ENCODE measurements around the gene SUCNR1.
"Not testable (repeated sequence)": the region's sequence is repeated elsewhere in the genome, so short reads cannot be mapped to it uniquely, and the experiment has no call there.

Gene SUCNR1

GRCh38 chr3:151900884-151901643 lies 27.6 kb downstream of the SUCNR1 start:
- no peak for DNase-seq (ENCODE audit: low spot score)

GRCh38 chr3:151901644-151902285 lies 28.3 kb downstream of the SUCNR1 start:
- DNase-seq (ENCODE audit: low spot score): no peak

GRCh38 chr3:151903501-151903991 lies 30.1 kb downstream of the SUCNR1 start:
- no peak for DNase-seq (ENCODE audit: low spot score)

- DNase-seq (ENCODE audit: low spot score): no peak
Measured at GRCh38 chr3:151905647-151906046, 32.2 kb downstream of the SUCNR1 start.

DNA sequence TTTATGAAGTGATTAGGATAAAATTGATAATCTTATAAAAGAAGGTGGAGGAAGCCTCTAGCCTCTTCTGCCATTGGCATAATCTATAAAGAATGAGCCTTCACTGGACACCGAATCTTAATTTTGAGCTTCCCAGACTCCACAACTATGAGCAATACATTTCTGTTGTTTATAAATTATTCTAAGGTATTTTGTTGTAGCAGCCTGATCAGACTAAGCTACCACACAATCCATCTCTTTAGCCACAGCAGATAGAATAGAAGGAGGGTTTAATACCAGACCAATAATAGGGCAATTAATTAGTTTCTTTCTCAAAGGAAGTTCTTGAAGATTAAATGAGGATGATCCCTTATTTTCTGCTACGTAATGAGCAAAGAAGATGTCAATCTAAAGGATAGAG lies 33.3 kb downstream of the SUCNR1 start:
- DNase-seq (ENCODE audit: low spot score): no peak

DNA sequence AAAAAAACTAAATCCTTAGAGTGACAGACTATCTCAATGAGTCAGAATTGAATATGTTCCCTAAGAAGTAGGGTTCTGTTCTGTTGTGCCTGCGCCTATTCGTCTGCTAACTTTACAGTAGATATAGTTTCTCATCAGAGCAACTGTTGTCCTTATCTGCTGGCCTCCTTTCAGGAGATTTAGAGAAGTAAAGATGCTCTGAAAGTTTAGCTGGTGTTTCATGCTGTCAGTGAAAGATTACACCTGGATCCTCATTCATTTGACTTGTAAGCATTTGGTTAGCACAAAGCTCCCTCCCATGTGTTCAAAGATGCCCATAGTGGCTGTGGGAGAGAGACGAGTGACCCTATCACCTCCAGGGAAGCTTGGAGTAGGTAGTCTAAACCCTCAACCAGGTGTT lies 35.0 kb downstream of the SUCNR1 start:
- no peak for DNase-seq (ENCODE audit: low spot score)

DNA sequence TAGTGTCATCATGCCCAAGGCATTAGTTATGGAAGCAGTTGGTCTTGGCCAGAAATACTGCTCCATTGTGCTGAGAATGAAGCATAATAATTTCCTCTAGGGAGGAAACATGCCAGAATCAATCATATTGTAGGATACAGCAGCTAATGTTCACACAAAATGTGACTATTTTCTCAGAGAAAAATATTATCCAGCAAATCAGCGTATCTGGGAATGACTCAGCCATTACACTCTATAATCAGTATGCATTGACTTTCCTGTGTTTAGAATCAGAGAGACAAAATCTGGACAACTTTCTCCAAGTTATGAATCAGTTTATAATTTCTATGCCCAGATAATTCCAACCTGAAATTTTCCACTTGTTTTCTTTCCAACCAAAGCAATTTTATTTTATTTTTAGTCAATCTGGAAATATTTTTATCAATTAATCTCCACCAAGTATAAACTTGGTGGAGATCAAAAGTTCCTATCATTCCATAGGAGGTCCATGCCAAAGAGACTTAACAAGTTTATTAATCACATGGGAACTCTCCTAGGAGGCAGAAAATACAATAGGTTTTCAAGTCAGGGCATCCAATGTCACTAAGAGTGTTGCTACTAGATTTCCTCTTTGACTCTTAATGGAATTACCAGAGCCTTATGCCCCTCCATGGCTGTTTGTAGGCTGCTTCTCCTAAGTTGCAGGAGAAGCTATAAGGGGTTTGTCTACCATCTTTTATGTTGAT lies 36.4 kb downstream of the SUCNR1 start:
- no peak for DNase-seq (ENCODE audit: low spot score)

GRCh38 chr3:151911462-151911861 lies 38.0 kb downstream of the SUCNR1 start:
- no peak for DNase-seq (ENCODE audit: low spot score)

DNA sequence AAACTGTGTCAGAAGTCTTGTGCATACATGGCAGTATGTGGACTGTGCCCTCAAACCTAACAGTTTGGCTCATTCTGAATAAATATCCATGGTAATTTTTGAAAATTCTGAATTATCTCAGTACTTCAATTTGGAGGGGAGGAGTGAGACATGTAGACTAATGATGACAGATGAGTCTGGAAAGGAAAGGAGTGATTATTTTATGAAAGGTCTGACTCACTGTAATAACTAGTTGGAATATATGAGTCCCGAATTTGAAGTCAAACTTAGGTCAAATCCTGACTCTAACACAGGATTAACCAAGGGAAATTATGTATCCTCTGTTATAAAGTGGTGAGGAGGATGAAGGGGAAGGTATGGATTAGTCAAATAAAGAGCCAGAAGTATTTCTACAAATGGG lies 38.6 kb downstream of the SUCNR1 start:
- DNase-seq (ENCODE audit: low spot score): no peak

GRCh38 chr3:151916781-151917180 lies 43.3 kb downstream of the SUCNR1 start:
- no peak for DNase-seq (ENCODE audit: low spot score)

GRCh38 chr3:151918253-151919029 lies 45.0 kb downstream of the SUCNR1 start:
- DNase-seq (ENCODE audit: low spot score): peak; percentile 75

DNA sequence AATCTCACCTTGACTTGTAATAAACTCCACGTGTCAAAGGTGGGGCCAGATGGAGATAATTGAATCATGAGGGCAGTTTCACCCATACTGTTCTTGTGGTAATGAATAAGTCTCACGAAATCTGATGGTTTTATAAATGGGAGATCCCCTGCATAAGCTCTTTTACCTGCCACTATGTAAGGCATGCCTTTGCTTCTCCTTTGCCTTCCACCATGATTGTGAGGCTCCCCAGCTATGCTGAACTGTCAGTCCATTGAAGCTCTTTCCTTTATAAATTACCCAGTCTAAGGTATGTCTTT lies 45.5 kb downstream of the SUCNR1 start:
- no peak for DNase-seq (ENCODE audit: low spot score)

GRCh38 chr3:151919446-151919845 lies 46.0 kb downstream of the SUCNR1 start:
- no peak for DNase-seq (ENCODE audit: low spot score)

DNA sequence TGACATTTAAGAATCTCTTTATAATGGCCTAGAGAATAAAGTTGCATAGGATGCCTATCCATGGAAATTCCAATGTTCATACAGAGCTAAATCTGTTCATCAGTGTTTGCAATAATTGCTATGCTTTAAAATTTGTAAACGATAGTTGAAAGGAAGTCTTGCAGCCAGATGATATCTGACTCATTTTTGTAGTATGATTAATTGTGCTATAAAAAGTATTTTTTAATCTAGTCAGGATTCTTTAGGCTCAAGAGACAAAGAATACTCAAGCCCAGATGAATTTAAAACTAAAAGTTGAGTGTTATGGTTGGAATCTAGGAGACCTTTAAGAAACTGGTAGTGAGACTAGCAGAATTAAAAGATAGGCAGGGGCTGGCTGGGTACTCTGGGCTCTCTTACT lies 50.5 kb downstream of the SUCNR1 start:
- DNase-seq (ENCODE audit: low spot score): no peak

DNA sequence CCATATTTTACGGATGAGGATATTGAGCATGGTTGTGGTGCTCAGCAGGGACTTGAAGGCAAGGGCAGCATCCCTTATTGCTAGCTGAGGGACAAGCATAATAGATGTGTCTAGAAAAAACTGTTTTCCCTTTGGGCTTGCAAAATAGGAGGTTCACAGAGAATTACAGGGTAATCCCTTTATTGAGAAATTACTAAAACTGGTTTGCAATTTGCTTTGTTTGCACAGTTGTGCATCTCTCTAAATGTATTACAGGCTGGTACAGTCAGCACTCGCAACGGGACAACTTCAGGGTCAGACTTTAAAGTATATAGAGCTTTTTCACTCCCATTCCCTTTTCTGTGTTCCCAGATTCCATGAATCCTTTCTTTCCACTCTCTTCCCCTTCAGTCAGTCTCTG lies 51.3 kb downstream of the SUCNR1 start:
- DNase-seq (ENCODE audit: low spot score): no peak

- DNase-seq (ENCODE audit: low spot score): no peak
Measured at GRCh38 chr3:151925419-151925818, 52.0 kb downstream of the SUCNR1 start.

DNA sequence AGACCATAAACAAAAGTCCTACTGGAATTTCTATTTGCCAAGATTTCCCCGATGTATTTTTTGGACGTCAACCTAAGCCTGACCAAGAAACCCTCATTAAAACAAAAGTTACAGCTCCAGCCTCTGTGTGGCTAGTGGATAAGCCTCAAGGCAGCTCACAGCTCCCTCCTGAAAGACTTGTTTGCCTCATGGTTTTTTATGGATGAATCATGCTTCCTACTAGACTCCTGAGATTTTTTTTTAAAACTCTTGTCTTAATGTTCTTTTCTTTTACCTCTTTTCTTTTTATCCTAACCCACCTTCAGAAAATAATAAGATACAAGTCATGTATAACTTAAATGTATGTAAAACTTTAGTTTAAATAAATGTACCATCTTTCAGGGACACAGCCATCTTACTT lies 52.4 kb downstream of the SUCNR1 start:
- no peak for DNase-seq (ENCODE audit: low spot score)

DNA sequence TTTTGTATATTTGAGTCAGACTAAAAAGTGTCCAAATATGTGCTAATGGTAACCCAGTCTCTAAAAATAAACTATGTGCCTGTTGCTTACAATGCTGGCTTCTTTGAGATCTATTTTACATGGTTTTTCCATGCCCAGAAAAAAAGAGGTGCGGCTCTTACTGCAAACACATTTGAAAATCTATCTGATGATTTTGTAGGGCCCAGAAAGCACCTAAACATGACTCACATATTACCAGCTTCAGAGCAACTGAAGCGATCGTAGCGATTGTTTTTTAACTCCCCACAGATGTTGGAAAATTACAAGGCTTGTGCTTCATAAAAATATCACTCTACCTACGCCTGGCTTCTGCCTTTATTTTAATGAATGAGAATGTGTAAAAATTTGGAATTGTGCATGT lies 53.5 kb downstream of the SUCNR1 start:
- no peak for DNase-seq (ENCODE audit: low spot score)

GRCh38 chr3:151927915-151928525 lies 54.6 kb downstream of the SUCNR1 start:
- DNase-seq (ENCODE audit: low spot score): not testable (repeated sequence)

GRCh38 chr3:151931171-151931570 lies 57.7 kb downstream of the SUCNR1 start:
- no peak for DNase-seq (ENCODE audit: low spot score)

DNA sequence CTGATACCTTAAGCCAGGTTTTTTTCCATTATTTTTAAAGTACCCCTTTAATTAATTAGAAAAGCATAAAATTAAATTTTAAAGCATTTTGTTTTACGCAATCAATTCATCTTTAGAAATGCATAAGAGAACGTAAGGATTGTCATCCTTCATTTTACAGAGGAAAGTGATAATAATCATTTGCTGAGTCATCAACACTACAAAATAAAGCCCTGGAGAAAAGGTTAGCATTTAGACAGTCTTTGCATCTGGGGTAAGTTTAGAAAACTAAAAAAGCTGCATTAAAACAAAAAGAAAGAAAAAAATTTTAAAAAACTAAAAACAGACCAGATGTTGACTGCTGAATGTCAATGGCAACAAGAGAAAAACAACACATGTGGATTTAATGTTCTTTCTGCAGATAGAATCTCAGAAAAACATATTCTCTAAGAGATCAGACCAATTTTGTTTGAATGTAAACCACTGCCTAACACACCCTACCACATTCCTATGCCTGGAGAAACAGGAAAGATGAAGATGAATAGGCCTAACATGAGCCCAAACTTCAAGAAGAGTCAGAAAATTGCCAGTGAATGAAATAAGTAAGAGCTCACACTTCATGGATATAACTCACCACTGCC lies 59.9 kb downstream of the SUCNR1 start:
- no peak for DNase-seq (ENCODE audit: low spot score)
